Measurements from ENCODE around the gene IGLON5.

The IGLON5 gene

DNA sequence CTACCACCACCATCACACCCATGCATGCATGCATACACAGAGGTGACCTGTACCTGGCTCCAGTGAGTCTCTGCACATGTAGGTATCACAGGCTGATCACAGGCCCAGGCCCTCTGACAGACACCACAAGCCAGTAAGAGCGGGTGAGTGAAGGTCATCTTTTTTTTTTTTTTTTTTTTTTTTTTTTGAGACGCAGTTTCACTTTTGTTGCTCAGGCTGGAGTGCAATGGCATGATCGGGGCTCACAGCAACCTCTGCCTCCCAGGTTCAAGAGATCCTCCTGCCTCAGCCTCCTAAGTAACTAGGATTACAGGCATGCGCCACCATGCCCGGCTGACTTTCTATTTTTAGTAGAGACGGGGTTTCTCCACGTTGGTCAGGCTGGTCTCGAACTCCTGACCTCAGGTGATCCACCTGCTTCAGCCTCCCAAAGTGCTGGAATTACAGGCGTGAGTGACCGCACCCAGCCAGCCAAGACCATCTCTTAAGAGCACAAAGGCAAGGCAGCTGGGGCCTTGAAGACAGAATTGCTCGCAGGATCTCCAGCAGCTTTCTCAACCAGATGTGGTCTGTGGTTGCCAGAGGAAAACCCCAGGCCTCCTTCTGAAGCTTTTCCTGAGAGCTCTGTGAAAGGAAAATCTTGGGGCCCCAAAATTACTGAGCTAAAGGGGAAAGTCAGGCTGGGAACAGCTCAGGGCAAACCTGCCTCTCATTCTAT, 64.2 kb downstream of the IGLON5 start:
- H3K9me3 ChIP-seq (ENCODE audit: insufficient read depth, low read length) = no peaks in the 10 kb centered on the region
- H3K36me3 ChIP-seq (ENCODE audit: low read length) = no peaks in the 10 kb centered on the region
- no peak overlapping the region for H2AFZ ChIP-seq (ENCODE audit: low read depth, low read length, severe bottlenecking)
- no peaks in the 10 kb centered on the region for H3K27me3 ChIP-seq (ENCODE audit: low read length)
- no peak overlapping the region for H3K4me3 ChIP-seq (ENCODE audit: insufficient read depth, low read length, poor library complexity, severe bottlenecking)
- H3K9ac ChIP-seq (ENCODE audit: low read length) = no peak overlapping the region
- H3K4me2 ChIP-seq (ENCODE audit: low read depth, low read length, poor library complexity, severe bottlenecking) = no peak overlapping the region
- no peaks in the 10 kb centered on the region for H4K20me1 ChIP-seq (ENCODE audit: low read depth, low read length)
- TF ChIP-seq EZH2phosphoT487 (conservative IDR thresholded peaks at IDR 0.05; ENCODE audit: low read length) = no peak
- TF ChIP-seq, protein P1, sequence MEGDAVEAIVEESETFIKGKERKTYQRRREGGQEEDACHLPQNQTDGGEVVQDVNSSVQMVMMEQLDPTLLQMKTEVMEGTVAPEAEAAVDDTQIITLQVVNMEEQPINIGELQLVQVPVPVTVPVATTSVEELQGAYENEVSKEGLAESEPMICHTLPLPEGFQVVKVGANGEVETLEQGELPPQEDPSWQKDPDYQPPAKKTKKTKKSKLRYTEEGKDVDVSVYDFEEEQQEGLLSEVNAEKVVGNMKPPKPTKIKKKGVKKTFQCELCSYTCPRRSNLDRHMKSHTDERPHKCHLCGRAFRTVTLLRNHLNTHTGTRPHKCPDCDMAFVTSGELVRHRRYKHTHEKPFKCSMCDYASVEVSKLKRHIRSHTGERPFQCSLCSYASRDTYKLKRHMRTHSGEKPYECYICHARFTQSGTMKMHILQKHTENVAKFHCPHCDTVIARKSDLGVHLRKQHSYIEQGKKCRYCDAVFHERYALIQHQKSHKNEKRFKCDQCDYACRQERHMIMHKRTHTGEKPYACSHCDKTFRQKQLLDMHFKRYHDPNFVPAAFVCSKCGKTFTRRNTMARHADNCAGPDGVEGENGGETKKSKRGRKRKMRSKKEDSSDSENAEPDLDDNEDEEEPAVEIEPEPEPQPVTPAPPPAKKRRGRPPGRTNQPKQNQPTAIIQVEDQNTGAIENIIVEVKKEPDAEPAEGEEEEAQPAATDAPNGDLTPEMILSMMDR (IDR thresholded peaks at IDR 0.05; ENCODE audit: insufficient read depth, low read length, poor library complexity, severe bottlenecking) = no peak
- H3K27ac ChIP-seq (ENCODE audit: low read depth, low read length) = no peak overlapping the region
- H3K9me2 ChIP-seq (replicated peaks; ENCODE audit: insufficient read depth, low read length) = no peaks in the 10 kb centered on the region
- no peaks in the 10 kb centered on the region for H3K79me2 ChIP-seq (ENCODE audit: insufficient read depth, low read length)
- no peaks in the 10 kb centered on the region for H3F3A ChIP-seq (ENCODE audit: insufficient read depth)

DNA sequence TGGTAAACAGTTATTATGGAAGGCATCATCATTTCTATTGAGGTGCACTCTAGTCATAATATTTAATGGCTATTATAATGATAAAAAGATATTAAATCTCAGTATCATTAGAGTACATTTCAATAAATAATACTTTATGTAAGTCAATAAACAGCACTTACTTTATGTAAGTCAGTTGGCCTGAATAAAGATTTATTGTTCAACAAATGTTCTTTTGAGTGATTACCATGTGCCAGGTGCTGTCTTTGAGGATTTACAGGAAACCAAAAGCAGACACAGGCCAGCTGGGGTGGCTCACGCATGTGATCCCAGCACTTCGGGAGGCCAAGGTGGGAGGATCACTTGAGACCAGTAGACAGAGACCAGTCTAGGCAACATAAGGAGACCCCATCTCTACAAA, 66.0 kb downstream of the IGLON5 start:
- Histone ChIP-seq H3K9ac (ENCODE audit: low read length) (no peak overlapping the region), H3K27ac (ENCODE audit: low read depth, low read length) (no peak overlapping the region), H3K9me3 (ENCODE audit: insufficient read depth, low read length) (no peaks in the 10 kb centered on the region), H3K4me3 (ENCODE audit: insufficient read depth, low read length, poor library complexity, severe bottlenecking) (no peak overlapping the region), H4K20me1 (ENCODE audit: low read depth, low read length) (no peaks in the 10 kb centered on the region), H3K79me2 (ENCODE audit: insufficient read depth, low read length) (no peaks in the 10 kb centered on the region), H3K27me3 (ENCODE audit: low read length) (no peaks in the 10 kb centered on the region), H3F3A (ENCODE audit: insufficient read depth) (no peaks in the 10 kb centered on the region), H3K9me2 (replicated peaks; ENCODE audit: insufficient read depth, low read length) (no peaks in the 10 kb centered on the region), H2AFZ (ENCODE audit: low read depth, low read length, severe bottlenecking) (no peak overlapping the region), H3K36me3 (ENCODE audit: low read length) (no peaks in the 10 kb centered on the region), H3K4me2 (ENCODE audit: low read depth, low read length, poor library complexity, severe bottlenecking) (no peak overlapping the region)
- TF ChIP-seq, protein P1 (IDR thresholded peaks at IDR 0.05; ENCODE audit: insufficient read depth, low read length, poor library complexity, severe bottlenecking) = no peak
- TF ChIP-seq EZH2phosphoT487 (conservative IDR thresholded peaks at IDR 0.05; ENCODE audit: low read length) = no peak

DNA sequence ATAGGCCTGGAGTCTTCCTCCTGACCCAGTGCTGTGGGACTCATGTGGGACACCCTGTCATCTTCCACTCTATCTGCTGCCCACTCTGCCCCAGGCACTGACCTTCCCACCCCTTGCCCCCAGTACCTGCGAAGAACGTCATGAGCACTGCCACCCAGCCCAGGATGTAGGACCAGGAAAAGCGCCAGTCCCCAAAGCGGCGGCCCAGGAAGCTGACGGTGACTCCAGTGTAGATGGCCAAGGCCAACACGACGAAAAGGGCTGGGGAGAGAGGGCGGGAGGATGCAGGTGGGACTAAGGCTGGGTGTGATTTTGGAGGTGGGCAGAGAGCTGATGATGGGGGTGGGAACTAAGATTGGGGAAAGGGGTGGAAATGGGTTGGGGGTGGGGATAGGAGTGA, 68.9 kb downstream of the IGLON5 start:
- Histone ChIP-seq H3K36me3 (ENCODE audit: low read length) (no peaks in the 10 kb centered on the region), H3K4me2 (ENCODE audit: low read depth, low read length, poor library complexity, severe bottlenecking) (no peak overlapping the region), H3K4me3 (ENCODE audit: insufficient read depth, low read length, poor library complexity, severe bottlenecking) (no peak overlapping the region), H3K27ac (ENCODE audit: low read depth, low read length) (no peak overlapping the region), H3K9me3 (ENCODE audit: insufficient read depth, low read length) (no peaks in the 10 kb centered on the region), H3F3A (ENCODE audit: insufficient read depth) (no peaks in the 10 kb centered on the region), H3K9me2 (replicated peaks; ENCODE audit: insufficient read depth, low read length) (no peaks in the 10 kb centered on the region), H3K9ac (ENCODE audit: low read length) (no peak overlapping the region), H4K20me1 (ENCODE audit: low read depth, low read length) (no peaks in the 10 kb centered on the region), H3K27me3 (ENCODE audit: low read length) (no peaks in the 10 kb centered on the region), H2AFZ (ENCODE audit: low read depth, low read length, severe bottlenecking) (no peak overlapping the region), H3K79me2 (ENCODE audit: insufficient read depth, low read length) (no peaks in the 10 kb centered on the region)
- no peak for TF ChIP-seq EZH2phosphoT487 (conservative IDR thresholded peaks at IDR 0.05; ENCODE audit: low read length)
- TF ChIP-seq, protein P1 (IDR thresholded peaks at IDR 0.05; ENCODE audit: insufficient read depth, low read length, poor library complexity, severe bottlenecking) = no peak

Data from SU-DHL-6 (cell line).